ENCODE data around the gene PZP.
"Not testable (repeated sequence)": the region's sequence is repeated elsewhere in the genome, so short reads cannot be mapped to it uniquely, and the experiment has no call there.

The PZP gene

DNA sequence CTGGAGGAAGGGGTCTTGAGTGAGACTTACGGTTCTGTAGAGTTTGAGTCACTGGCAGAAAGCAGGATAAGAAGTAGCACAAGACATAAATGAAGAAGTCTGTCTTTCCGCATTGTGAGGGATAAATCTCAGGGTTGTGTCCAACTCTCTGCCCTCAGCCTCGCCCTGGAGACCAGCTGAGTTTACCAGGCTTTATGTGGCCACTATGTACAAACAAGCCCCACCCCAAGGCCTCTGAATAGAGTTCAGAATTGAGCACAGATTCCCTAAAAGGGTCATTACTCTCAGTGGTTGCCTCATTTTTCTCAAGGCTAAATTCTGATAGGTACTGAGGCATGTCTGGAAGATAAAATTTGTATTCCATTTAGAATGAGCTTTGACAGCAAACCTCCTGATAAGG lies at the start of gene PZP:
Gene PZP, minus strand, starts transcription at position 167 of the 400 bp plus-strand sequence. Its CDS starts 54 bp downstream, at position 113.
- DNase-seq (ENCODE audit: low read depth in 2 of 2), result no peak

DNA sequence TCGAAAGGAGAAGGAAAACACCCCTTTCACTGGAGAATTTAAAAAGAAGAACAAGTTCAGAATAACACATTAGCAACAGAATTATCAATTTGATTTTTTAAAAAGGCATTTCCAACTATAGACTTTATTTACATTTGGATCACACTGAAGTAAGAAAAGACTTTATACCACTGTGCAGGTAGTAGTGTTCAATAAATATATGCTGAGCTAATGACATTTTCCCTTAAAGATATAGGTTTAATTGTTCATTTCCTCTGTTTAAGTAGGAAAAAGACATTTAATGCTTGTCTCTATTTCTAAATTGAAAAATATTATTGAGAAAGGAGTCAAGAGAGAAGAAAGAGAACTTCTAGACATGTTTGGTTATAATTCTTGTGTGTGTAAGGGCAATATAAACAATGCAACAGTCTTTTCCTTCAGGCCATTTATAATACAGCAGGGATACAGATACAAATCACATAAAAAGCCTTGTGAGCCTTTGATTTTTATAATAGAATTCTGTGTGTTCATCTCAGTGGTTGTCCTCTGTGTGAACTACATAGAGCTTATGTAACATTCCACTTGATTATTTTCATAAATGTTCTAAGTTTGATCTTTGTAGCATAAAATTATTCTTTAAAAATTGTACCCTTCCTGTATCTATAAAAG lies 48.7 kb upstream of the PZP start:
- DNase-seq (ENCODE audit: low read depth in 2 of 2), result no peak

DNA sequence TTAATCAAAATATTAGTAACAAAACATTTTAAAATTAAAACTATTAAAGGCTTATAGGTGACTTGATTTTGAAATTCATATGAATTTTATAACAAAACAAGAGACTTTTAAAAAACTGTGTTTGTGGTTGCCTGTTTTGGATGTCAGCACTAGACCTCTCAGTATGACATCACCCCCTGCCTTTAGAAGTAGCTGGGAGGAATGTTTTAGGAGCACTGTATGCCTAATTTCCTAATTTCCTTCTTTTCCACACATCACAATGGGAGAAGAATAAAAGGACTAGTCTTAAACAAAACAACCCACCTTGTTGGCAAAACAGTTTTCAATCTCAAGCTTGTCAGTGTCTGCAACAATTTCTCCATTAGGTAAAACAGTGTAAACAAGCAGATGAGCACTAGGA lies 48.1 kb upstream of the PZP start:
- DNase-seq (ENCODE audit: low read depth in 2 of 2), result no peak

DNA sequence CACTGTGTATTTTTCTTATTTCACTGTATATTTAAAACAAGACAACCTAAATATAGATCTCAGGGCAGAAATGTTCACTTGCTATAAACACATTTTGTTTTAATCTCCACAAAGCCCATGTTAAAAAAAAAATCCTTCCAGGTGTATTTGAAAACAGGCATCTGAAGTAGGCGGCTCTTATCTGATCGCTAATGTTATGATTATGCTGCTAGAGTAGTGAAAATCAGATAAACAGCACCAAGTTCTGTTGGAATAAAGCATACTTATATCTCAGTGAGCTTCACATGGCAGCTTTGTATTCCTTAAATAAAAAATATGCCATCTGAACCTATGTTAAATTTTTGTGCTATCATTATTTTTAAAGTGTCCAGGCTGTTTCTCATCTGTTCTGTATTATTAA lies 47.6 kb upstream of the PZP start:
- no peak for DNase-seq (ENCODE audit: low read depth in 2 of 2)

DNA sequence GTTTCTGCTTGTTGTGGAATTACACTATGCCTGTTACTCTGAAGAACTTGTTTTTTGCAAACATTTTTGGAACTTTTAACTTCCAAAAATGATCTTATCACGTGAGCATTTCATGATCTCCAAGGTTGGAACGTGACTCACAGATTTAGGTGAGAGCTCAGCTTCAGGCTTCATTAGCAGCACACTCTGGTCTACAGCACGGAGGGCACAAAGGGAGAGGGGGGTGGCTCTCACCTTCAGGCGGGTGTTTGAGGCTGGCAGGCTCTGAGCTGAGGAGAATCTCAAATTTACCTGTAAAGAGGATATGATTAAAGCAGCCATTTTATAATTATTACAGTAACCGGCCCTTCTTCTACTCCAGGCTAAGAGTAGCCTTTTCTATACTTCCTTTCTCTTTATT lies 45.3 kb upstream of the PZP start:
- DNase-seq (ENCODE audit: low read depth in 2 of 2), result no peak

DNA sequence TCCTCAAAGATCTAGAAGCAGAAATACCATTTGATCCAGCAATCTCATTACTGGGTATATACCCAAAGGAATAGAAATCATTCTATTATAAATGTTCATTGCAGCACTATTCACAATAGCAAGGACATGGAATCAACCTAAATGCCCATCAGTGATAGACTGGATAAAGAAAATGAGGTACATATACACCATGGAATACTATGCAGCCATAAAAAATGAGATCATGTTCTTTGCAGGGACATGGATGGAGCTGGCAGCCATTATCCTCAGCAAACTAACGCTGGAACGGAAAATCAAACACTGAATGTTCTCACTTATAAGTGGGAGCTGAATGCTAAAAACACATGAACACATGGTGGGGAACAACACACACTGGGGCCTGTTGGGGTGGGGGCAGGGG lies 44.6 kb upstream of the PZP start:
- DNase-seq (ENCODE audit: low read depth in 2 of 2), result not testable (repeated sequence)

DNA sequence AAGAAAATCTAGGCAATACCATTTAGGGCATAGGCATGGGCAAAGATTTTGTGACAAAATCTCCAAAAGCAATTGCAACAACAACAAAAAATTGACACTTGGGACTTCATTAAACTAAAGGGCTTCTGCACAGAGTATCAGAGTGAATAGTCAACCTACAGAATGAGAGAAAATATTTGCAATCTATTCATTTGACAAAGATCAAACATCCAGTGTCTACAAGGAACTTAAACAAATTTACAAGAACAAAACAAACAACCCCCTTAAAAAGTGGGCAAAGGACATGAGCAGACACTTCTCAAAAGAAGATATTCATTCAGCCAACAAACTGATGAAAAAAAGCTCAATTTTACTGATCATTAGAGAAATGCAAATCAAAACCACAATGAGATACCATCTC lies 44.1 kb upstream of the PZP start:
- DNase-seq (ENCODE audit: low read depth in 2 of 2), result no peak

DNA sequence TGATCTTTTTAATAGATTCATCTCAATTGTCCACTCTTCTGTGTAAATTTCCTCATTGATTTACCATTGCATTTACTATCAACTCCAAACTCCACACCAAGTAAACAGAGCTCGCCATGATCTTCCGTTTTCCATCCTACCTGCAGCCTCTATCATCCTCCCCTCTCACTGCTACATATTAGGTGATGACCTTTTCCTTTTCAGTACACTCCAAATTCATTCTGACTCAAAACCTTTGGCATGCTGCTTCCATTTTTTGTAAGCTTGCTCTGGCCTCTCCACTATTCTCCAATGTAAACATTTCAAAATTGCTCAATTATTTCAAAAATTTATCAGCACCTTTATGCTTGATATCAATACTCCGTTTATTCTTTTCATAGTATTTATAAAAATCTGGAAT lies 40.2 kb upstream of the PZP start:
- DNase-seq (ENCODE audit: low read depth in 2 of 2), result no peak

DNA sequence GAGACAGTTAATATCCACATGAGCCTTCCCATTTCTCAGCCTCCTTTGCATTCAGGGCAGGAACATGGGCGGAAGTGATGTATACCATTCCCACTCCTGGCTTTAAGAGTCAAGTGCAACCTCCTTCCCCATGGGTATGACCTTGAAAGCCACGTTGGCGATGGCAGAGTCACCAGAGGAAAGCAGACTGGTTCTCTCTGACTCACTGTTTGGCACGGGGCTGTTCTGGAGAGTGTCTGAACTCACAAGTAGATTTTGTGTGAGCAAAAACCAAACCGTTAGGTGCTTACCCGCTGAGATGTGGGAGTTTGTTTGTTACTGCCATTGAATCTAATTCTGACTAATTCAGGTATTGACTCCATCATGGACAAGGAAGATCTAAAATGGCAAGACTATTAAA lies 36.7 kb upstream of the PZP start:
- no peak for DNase-seq (ENCODE audit: low read depth in 2 of 2)

DNA sequence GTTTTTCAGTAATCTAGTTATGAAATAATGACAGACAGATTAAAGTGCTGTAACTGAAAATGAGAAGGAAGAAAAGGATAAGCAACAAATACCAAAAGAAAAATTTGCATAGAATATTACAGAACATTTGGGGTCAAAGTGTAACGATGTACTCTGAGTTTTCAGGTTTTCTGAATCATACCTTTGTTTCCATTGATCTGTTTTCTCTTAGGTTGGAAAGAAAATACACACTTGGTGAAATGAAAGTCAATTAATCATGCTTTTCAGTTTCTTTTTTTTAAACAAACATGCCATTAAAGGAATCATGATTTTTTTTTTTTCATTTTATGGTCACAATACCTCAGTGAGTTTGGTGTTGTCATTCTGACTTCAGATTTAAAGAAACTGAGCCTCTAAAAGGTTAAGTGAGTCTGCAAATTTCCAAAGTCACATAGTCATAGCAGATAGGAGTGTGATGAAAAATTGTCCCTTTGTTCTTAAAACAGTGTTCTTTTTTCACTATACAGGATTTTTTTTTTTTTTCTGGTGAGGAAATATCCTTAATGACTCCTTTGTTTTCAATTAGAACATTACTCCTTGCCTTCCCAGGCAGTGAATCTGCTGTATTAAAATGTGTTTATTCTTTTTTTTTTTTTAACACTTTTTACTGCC lies 35.9 kb upstream of the PZP start:
- no peak for DNase-seq (ENCODE audit: low read depth in 2 of 2)

DNA sequence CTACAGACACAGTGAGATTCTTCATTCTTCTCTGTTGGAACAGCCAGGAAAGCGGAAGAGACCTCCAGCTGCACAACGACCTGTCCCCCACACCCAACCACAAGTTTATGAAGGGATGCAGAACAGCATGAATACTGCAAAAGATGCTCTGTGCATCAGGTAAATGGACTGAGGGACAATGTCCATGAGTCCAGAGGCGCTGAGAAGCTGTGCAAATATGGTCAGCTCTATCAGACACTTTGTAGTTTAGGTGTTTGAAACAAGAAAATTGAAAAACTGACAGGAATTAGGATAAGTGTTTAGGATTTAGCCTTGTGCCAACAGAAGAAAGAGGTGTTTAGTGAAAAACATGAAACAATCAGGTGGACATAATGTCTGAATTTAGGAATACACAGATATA lies 33.1 kb upstream of the PZP start:
- no peak for DNase-seq (ENCODE audit: low read depth in 2 of 2)

DNA sequence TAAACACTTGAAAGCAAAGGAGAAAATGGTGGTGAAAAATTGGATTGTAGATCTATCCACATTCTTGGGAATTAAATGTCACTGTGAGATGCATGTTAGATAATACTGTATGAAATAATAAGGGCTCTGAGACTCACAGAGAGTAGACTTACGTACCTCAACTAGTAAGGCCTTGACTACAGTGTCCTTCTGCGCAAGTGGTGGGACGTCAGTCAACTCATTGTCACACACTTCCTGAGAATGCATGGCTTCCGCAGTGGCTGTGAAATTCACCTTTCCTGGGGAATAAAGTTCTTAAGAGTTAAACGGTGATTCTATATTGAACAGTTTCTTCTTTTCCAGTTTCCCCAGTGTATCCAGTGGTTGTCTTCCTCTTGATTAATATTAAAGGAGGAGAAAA lies 32.6 kb upstream of the PZP start:
- DNase-seq (ENCODE audit: low read depth in 2 of 2), result no peak

DNA sequence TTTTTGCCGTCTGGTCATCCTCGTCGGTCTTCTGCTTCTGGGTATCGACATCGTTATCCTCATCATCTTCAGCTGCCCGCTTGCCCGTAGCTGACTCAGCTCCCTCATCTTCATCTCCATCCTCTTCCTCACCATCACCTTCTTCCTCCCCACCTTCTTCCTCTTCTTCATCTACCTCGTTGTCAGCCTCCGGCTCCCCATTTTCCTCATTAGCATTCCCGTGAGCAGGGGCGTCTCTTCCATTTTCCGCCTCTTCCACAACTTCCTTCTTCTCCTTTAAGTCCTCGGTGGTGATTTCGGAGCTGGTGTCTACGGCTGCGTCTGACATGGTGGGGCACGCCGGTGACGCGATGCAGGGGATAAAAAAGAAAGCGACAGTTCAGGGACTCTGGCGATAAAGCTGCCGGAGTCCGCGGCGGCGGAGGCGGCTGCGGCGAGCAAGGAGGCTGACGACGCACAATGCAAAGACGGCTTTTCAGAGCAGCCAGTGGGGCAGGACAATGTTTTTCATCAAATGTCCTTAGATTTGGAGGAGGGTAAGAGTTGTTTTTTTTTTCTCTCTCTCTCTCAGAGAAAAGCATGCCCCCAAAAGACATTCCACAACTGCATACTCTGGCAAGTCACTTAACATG lies 31.9 kb upstream of the PZP start:
- peak in 1 of 2 donors; percentile 35 for DNase-seq (ENCODE audit: low read depth in 2 of 2)

DNA sequence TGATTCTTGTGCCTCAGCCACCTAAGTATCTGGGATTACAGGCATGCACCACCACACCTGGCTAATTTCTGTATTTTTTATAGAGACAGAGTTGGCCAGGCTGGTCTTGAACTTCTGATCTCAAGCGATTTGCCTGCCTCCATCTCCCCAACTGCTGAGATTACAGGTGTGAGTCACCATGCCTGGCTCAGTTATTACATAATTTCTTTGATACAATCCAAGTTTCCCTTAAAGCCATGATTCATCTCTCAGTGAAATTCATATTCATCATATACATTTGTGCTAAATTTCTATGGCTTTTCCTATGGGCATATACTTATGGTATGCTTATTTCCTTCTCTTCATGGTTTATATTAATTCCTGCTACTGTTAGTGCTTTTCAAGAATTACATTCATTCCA lies 29.1 kb upstream of the PZP start:
- no peak for DNase-seq (ENCODE audit: low read depth in 2 of 2)

DNA sequence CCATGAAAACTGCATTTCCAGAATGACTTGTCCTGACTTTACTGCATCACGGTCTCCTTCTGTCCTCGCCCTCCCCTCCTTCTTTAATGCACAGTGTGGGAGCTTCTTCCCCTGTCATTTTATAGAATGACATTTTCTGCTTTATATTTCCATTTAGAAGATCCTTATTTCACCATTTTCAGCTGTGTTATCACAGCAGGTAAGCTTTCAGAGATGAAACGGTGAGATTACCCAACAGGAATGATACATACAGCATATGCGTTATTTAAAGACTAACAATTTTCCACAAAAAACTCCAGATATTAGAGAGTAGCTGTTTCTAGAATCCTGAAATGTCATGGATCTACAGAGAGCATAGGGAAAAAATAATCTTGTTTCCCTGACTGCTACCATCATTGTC lies 27.3 kb upstream of the PZP start:
- no peak for DNase-seq (ENCODE audit: low read depth in 2 of 2)

DNA sequence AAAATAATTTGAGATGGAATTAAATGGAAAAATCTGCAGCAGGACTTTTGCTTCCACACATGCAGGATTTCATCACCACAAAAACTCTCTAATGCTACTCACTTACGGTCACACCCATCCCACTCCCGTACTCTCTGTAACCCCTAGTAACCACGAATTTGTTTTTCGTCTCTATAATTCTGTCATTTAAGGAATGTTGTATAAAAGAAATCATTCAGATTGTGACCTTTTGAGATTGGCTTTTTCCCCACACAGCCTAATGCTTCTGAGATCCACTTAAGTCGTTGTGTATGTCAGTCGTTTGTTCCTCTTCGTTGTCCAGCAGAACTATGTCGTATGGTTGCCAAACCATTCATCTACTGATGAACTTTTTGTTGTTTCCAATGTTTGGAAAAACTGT lies 19.8 kb upstream of the PZP start:
- DNase-seq (ENCODE audit: low read depth in 2 of 2), result no peak

DNA sequence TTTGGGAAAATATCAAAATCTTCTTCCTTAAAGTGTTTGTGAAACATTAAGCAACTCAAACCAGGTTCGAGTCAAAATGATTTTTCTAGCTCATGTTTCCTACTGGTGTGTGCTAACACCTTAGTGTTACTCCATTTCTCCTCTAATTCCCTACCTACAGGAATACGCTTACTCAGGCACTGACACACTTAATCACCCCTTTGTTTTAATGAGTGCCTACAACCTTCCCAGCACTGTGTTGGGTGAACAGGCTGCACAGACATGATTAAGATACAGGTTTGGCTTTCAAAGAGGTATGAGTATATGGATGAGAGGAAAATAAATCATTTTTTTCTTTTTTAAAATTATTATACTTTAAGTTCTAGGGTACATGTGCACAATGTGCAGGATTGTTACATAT lies 15.6 kb upstream of the PZP start:
- no peak for DNase-seq (ENCODE audit: low read depth in 2 of 2)

DNA sequence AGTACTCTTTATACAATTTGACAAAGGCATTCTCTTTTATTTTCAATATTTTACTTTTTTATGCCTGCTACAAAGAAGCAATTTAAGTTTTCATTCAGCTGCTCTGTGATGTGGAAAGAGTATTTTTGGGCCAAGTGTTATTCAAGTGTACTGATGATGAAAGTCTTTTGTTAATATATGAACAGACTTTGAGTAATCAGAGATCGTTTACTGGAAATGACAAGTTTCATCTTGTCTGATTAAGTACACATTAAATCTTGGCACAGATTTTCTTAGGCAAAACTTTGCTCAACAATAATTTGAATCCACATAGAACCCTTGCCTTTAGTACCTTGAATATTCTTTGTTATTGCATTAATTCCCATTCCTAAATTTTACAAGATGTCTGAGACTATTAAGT lies 13.3 kb upstream of the PZP start:
- DNase-seq (ENCODE audit: low read depth in 2 of 2), result no peak

DNA sequence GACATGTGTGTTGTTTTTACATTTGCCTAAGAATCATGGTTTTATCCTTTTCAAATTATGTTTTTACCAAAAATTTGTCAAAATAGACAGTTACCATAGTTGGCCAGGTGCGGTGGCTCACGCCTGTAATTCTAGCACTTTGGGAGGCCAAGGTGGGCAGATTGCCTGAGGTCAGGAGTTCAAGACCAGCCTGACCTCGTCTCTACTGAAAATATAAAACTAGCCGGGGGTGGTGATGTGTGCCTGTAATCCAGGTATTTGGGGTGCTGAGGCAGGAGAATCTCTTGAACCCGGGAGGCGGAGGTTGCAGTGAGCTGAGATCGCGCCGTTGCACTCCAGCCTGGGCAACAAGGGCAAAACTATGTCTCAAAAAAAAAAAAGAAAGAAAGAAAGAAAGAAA lies 12.8 kb upstream of the PZP start:
- DNase-seq (ENCODE audit: low read depth in 2 of 2), result not testable (repeated sequence)

DNA sequence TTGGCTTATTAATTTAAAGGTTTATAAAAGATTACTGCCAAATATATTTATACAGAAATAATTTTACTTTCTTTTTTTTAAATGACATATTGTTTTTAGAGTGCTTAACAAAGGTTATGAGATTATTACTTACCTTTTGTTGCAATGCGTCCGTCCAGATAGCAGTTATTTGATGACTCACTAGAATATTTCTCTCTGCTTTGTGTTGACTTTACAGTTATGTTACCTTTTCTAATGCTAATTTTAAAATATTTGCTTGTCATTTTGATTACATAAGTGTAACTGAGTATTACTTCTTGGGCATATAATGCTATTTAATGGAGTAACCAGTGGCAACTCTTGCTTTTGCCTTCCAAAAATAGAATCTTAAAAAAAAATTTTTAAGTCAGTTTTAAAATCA lies 6.3 kb upstream of the PZP start:
- DNase-seq (ENCODE audit: low read depth in 2 of 2), result no peak

DNA sequence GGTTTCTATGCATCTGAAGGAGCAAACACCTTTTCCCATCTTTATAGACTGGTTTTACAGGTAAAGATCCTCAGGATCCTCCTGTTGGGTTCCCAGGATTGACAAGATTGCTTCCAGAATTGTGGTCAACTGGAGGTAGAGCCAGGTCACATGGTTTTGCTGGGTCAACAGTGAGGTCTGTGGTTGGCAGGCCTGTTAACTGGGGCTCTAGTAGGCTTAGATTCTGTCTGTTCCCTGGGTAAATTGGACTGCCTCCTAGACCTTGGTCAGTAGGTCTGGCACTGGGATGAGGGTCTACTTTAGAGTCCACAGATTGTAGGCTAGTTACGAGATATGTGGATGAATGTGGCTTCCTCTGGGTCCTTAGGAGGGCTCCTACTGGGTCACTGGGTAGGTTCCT lies 3.5 kb upstream of the PZP start:
- DNase-seq (ENCODE audit: low read depth in 2 of 2), result no peak

DNA sequence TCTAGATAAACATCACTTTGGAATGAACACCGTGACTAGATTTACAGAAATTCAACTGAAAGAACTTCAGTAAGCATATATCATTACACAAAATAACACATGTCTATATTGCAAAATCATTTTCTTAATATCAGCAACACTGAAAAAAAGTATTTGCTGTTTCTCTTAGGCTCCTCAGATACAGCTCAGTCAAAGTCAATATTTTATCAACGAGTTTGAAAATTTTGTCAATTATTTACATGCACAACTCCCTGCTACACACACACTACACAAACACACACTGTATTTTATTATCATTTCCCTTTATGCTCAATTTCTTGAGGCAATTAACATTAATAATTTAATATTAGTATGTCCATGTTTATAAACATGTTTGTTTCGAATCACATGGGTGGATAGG lies 3.8 kb downstream of the PZP start:
- DNase-seq (ENCODE audit: low read depth in 2 of 2), result no peak

DNA sequence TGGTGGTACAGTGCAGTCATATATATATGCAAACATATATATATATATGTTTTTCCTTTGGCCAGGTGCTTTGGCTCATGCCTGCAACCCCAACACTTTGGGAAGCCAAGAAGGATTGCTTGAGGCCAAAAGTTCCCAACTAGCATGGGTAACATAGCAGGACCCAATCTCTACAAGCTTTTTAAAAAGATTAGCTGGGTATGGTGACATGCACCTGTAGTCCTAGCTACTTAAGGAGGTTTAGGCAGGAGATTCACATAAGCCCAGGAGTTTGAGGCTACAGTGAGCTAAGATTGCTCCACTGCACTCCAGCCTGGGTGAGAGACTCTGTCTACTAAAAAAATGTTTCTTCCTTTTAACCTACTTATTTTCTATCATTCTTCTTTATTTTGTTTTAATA lies 10.2 kb downstream of the PZP start:
- DNase-seq (ENCODE audit: low read depth in 2 of 2), result no peak

DNA sequence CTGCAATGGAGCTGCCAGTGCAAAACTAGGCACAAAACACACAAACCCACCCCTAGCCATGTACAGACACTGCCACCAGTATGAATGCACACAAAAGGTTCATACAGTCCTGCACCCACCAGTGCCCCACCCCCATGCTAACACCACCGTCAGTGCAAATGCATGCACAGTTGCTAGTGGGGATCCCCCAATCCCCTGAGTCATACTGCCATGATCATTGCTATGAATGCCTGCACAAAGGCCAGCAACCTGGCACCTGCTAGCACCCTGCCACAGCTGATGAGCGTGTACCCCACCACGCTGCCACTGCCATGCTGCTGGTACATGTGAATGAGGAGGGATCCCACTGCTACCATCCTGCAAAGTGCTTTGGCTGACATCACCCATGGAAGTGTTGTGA lies 23.9 kb downstream of the PZP start:
- no peak for DNase-seq (ENCODE audit: low read depth in 2 of 2)

All from stimulated activated CD8-positive, alpha-beta memory T cell treated with anti-CD3 and anti-CD28 coated beads, Interleukin-7, amount 100 ng/mL, for 4 hours (primary cell).